ENCODE data around the gene CLN6.

The CLN6 gene

GRCh38 chr15:68229386-68230156 lies at the start of gene CLN6:
Gene CLN6 (minus strand): TSS chr15:68229728. CDS start chr15:68229584, 144 bp downstream.
- TF ChIP-seq CTCF (IDR thresholded peaks at IDR 0.05; ENCODE audit: borderline replicate concordance, control extremely low read depth, extremely low read depth, insufficient read depth, missing control alignments): no peak
- in situ Hi-C loops (cut with MboI; ENCODE audit: low sequenced_read_pairs, unreplicated experiment): no loop called here
- DNase-seq (ENCODE audit: low spot score): peak; percentile 96

DNA sequence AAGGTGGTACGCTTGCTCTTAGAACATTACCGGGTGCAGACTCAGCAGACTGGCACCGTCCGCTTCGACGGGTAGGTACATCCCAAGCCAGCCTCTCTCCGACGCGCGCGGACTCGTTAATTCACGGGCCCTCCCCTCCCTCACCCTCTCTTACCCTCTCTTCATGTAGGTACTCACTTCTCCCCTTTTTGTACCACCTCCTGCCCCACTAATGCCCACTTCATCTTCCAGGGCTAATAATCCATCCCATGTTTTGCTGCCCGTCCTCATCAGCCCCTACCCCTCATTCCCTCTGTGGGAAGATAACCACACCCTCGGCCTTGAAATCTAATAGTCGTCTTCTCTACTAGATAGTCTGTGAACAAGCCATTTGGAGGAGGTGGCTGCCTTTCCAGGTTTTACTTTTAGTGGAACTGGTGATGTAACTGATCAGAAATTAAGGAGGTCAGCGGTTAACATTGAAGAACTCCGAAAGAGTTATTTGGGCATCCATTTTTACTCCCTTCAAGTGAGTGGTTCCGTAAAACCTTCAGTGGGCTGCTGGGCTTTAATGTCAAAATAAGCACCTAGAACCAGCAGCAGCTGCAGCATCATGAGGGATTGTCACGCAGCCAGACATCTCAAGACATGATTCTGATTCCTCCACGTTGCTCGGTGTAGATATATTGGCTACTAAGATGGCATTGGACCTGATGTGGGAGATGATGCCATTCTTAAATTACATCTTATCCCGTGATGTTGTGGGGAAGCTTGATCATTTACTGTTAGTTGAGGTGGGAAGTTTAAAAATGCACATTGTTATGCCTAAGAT lies 49.3 kb upstream of the CLN6 start:
- no peak for TF ChIP-seq CTCF (IDR thresholded peaks at IDR 0.05; ENCODE audit: borderline replicate concordance, control extremely low read depth, extremely low read depth, insufficient read depth, missing control alignments)
- in situ Hi-C loops (cut with MboI; ENCODE audit: low sequenced_read_pairs, unreplicated experiment): no loop called here
- no peak for DNase-seq (ENCODE audit: low spot score)

- no peak for DNase-seq (ENCODE audit: low spot score)
- in situ Hi-C loops (cut with MboI; ENCODE audit: low sequenced_read_pairs, unreplicated experiment): no loop called here
- peak; percentile 55 for TF ChIP-seq CTCF (IDR thresholded peaks at IDR 0.05; ENCODE audit: borderline replicate concordance, control extremely low read depth, extremely low read depth, insufficient read depth, missing control alignments)
Measured at GRCh38 chr15:68278345-68278594, 48.7 kb upstream of the CLN6 start.

DNA sequence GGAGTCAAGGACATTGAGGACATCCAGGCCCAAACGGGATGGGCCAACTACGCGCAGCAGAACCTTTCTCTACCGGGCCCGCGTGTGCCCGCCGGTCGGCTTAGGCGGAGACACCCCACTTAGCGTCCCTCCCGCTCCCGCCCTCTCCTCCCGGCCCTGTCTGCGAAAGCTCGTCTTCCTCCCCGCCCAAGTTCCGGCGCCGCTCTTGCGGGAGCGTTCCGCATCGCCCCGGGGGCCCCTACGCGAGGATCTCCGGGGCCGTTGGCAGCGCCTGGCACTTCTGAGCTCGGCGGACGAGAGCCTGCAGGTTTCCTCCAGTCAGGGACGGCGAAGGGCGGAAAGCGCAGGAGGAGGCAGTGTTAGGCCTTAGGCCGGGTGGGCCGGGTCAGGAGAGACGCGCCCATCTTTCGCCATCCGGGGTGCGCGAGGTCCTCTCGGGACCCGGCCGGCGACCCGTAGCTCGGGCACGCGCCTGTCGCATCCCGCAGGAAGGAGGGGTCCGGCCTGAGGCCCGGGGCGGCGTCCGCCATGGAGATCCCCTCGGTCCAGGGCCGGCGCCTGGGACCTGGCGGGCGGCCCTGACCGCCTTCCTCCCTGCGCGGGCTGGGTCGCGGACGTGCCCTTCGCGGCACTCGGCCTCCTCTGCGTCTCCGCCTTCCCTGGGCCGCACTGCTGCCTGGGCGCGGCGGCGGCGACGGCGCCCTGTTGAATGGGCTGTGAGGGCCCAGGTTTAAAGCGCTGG lies 48.2 kb upstream of the CLN6 start, which contains the start of gene FEM1B:
TSS of gene FEM1B (plus strand) at position 143 of the 742 bp plus-strand sequence. CDS start 673 bp downstream, outside the sequence.
- DNase-seq (ENCODE audit: low spot score): peak; percentile 94
- TF ChIP-seq CTCF (IDR thresholded peaks at IDR 0.05; ENCODE audit: borderline replicate concordance, control extremely low read depth, extremely low read depth, insufficient read depth, missing control alignments): no peak
- in situ Hi-C loops (cut with MboI; ENCODE audit: low sequenced_read_pairs, unreplicated experiment): no loop called here

DNA sequence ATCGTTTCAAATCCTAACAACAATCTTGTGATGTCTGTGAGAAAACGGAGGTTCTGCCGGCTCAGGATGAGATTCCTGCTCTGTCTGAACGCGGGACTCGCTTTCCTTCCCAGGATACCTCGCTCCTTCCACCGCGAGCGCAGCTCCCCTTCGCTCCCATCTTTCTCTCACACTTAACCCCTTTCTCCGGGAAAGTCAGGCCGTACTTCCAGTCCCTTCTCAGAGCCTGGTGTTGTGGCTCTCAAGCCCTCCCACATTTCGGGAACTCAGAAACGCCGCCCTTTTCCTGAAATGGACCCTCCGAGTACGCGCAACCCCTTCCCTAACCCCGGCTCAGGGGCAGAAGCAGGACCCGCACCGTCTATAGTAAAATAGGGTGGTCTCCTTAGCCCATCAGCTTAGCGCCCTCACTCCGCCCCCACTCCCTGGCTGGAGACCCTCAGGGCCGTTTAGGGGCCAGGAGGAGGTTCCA lies 47.6 kb upstream of the CLN6 start:
- in situ Hi-C loops (cut with MboI; ENCODE audit: low sequenced_read_pairs, unreplicated experiment): no loop called here
- no peak for DNase-seq (ENCODE audit: low spot score)
- TF ChIP-seq CTCF (IDR thresholded peaks at IDR 0.05; ENCODE audit: borderline replicate concordance, control extremely low read depth, extremely low read depth, insufficient read depth, missing control alignments): no peak

GRCh38 chr15:68276668-68277067 lies 47.1 kb upstream of the CLN6 start:
- in situ Hi-C loops (cut with MboI; ENCODE audit: low sequenced_read_pairs, unreplicated experiment): no loop called here
- no peak for TF ChIP-seq CTCF (IDR thresholded peaks at IDR 0.05; ENCODE audit: borderline replicate concordance, control extremely low read depth, extremely low read depth, insufficient read depth, missing control alignments)
- no peak for DNase-seq (ENCODE audit: low spot score)

All from GM13976 (cell line).